ENCODE data around the gene PLP1. TPM values are rescaled to one million over a fixed set of nuclear protein-coding genes. Genes with fewer than 3 reads are reported as not detected.
"Not testable (repeated sequence)": the region's sequence is repeated elsewhere in the genome, so short reads cannot be mapped to it uniquely, and the experiment has no call there.

The PLP1 gene
- total RNA-seq, 1 experiment from 2014 or later = not detected

DNA sequence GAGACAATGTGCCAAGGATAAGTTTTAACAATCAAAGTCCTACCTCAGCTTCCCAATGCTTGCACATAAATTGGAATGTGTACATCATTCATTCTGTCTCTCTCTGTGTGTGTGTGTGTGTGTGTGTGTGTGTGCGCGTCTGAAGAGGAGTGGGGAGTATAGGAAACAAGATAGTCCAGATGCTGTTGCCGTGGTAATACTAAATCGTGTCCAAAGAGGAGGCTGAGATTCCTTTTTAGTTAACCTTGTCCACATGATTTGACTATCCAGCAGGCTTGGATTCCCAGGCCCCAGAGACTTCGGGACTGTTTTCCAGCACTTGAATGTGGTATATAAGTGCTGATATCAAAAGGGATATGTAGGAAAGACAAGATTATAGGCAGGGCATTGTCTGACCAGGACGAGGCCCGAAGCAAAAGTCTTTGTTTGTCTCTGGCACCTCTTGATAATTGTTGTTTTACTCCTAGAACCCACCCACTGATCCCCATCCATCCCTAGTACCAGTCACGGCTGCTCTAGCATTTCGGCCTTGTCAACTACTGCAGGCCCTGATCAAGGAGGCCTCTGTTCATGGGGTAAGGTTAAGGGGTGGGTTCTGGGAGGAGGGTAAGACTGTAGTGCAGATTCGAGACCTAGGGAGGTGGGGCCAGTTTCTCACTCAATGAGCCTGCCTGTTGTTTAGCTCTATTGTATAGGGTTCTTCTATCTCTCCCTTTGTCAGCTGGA is 3.9 kb downstream of the PLP1 start:
- DNase-seq (ENCODE audit: low spot score) = no peak

DNA sequence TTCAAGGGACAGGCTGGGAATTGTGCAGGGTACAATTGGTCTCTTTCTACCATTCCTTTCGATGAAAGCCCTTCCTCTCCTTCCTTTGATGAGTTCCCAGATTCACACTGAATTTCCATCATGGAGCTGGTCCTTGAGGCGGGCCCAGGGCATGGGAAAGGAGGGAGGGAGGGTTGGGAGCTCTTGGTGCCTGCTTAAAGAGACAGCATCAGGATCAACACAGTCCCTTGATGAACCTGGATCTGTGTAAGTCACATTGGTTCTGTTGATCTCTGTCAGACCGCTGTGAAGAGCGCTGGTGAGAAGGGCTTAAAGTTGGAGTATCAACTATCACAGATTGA is 4.4 kb downstream of the PLP1 start:
- DNase-seq (ENCODE audit: low spot score) = no peak

DNA sequence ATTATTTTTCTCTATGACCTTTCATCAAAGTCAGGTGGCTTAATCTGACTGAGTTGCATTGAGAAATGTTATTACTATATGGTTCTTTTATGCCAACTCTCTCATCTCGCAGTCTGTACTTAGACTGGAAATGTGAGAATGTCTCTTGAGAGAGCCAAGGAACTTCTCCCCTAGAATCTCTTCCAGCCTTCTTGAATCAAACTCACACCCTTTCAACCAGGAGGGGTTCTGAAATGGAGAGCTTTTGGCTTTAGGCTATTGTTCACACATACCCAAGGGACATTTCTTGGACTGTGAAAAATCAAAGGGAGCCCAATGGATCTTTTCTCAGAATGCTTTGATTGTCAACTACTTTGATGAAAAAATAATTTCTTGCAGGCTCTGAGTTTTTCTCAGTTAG is 5.1 kb downstream of the PLP1 start:
- no peak for DNase-seq (ENCODE audit: low spot score)

DNA sequence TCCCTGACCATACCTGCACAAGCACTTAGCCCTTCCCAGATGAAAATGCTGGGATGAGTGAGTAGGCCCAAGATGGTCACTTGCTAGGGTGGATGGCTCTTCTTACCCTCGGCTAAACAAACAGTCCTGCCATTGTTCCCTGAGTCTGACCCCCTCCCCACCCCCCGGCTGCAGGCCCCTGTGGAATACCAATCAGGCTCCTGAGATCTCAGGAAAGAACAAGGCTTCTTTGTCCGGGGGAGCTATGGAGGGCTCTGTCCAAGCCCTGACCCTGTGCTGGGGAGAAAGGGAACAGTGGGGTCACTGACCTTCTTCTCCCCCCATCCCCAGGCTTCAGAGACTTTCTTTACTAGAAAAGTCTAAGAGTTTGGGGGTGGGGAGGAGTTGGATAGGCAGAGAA is 6.0 kb downstream of the PLP1 start:
- no peak for DNase-seq (ENCODE audit: low spot score)

DNA sequence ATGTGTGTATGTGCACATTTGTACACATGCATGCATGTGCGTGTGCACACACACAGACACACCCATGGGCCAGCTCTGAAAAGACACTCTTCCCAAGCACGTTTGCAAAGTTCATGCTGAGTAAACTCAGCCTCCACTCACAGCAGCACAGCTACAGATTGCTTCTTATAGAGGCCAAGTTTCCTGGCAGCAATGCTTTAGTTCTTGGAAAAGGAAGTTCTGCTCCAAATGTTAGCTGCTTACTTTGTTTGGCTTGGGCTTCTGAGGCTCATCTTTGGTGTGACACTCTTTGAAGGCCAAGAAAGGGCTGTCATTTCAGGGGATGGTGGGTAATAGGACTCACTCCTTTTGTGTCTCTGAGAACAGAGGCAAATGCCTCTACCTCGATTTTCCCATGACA is 6.6 kb downstream of the PLP1 start:
- no peak for DNase-seq (ENCODE audit: low spot score)

DNA sequence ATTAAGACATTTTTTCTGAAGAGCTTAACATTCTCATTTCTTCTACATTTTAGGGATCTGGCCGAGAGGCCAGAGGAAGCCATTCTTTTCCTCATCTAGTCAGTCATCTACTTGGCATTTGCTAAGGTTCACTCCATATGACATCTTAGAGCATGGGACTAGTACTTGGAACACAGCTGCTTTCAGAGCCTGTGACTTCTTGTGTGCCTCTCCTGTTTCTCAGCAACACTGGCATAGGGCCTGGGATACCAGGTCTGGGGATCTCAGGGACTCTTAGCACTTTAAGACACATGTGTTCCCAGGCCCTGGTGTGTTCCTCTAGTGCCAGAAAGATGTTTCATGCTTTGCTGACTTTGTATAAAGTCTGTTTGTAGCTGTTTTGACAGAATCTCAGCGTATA is 7.3 kb downstream of the PLP1 start:
- no peak for DNase-seq (ENCODE audit: low spot score)

DNA sequence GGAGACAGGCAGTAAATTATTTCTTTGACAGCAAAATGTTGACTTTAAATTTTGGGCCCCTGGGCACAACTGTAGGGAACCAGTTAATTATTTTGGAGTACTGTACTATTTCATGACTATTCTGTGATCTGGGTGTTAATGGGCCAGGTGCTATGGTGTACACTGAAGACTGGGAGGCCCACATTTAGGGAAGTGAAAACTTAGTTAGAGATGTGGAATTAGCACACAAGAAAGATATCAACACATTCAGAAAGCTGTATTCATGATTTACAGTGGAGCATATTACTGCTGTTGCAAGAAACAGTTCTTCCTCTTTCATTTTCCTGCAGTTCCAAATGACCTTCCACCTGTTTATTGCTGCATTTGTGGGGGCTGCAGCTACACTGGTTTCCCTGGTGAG is 12.4 kb downstream of the PLP1 start:
- no peak for DNase-seq (ENCODE audit: low spot score)

DNA sequence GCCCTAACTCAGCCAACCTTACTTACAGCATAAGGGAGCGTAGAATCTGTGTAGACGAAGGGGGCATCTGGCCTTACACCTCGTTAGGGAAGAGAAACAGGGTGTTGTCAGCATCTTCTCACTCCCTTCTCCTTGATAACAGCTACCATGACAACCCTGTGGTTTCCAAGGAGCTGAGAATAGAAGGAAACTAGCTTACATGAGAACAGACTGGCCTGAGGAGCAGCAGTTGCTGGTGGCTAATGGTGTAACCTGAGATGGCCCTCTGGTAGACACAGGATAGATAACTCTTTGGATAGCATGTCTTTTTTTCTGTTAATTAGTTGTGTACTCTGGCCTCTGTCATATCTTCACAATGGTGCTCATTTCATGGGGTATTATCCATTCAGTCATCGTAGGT is 14.6 kb downstream of the PLP1 start:
- DNase-seq (ENCODE audit: low spot score) = no peak

DNA sequence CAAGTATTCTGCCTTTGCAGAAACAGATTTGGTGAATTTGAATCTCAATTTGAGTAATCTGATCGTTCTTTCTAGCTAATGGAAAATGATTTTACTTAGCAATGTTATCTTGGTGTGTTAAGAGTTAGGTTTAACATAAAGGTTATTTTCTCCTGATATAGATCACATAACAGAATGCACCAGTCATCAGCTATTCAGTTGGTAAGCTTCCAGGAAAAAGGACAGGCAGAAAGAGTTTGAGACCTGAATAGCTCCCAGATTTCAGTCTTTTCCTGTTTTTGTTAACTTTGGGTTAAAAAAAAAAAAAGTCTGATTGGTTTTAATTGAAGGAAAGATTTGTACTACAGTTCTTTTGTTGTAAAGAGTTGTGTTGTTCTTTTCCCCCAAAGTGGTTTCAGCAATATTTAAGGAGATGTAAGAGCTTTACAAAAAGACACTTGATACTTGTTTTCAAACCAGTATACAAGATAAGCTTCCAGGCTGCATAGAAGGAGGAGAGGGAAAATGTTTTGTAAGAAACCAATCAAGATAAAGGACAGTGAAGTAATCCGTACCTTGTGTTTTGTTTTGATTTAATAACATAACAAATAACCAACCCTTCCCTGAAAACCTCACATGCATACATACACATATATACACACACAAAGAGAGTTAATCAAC is 15.3 kb downstream of the PLP1 start:
- no peak for DNase-seq (ENCODE audit: low spot score)

DNA sequence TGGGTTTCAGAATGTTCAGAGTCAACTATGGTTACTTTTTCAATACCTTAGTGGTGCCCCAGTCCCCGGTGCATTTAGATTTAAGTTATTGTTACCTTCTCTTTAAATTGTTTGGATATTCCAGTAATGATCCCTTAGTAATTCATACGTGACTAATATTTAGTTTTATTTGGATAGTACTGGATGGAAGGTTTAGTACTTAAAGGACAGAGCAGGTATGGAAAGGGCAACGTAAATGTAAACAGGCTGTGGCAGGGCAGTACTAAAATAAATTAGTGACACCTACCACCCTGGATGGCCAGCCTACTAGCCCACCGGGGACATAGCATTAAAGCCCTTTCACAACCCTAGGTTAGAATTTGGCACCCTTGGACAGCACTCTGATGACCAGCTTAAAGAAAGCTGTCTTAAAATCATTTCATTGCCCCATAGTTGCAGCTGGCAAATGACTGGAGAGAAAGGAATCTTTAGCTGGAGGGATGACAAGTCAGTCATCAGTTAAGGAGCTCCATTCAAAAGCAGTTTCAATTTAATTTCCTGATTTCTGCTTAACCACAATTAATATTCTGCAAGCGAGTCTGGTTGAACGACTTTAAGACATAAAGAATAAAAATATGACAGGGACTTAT is 16.4 kb downstream of the PLP1 start:
- DNase-seq (ENCODE audit: low spot score) = no peak

DNA sequence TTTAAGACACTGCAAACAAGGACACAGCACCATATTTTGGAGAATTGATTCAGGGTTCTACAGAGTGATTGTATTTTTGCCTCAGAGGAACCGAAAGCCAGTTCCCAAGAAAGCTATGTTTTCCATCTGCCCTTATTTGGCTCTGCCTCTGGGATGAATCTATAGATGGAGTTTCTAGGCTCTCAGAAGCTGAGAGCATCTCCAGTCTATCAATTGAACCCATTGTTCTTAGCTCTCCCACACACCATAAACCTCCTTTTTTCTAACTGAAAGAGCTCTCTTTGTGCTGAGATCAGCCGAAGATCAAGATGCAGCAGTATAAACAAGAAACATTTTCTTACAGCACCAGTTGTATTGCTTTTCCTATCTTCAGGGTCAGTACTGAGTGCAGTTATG is 16.9 kb downstream of the PLP1 start:
- no peak for DNase-seq (ENCODE audit: low spot score)

DNA sequence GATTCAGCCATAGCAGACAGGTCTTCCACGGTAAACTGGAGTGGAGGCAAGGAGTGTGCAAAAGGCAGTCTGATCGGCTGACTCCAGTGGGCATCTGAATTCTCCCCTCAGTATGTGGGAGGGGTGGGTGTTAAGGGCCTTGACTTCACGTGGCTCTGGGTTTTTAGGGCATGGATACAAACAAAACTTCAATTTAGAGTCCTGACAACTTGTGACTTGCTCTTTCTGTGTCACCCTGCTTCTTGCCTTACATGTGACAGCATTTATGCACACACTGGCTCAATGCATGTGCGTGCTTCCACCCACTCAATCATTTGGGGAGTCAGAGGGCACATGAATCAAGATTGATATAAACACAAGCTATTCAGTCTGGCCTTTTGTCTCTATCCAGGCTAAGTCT is 17.5 kb downstream of the PLP1 start:
- no peak for DNase-seq (ENCODE audit: low spot score)

DNA sequence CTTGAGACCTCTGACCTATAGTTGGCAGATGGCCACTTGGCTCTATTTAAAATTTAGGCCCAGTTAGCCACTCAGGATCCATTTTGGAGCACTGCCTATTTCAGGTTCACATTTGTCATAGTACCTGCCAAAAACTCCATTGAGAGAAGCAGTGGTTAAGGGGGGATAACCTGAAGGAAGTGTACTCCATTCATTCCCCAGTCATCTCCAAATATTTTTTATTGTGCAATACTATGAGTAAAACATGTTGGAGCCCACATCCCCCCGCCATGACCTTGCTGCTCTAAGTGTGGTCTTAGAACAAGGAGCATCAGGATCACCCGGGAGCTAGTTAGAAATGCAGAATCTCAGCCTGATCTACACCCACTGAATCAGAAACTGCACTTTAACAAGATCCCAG is 21.1 kb downstream of the PLP1 start:
- DNase-seq (ENCODE audit: low spot score) = no peak

DNA sequence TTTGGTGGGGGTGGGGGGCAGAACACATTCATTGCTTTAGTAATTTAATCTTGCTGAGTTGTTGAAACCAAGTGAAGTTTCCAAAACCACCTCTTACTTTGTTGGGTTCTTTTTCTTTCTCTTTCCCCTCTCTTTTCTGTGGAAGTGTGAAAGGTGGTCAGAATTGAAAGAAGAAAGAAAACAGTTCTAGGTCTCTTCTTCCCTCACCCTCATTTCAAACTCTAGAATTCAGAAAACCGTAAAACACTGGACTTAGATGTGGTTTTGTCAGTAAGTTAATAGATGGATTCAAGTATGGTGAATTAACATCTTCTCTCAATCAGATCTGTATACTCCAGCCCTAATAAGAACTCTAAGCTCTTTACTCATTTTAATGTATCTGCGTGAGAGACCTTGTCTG is 23.7 kb downstream of the PLP1 start:
- no peak for DNase-seq (ENCODE audit: low spot score)

DNA sequence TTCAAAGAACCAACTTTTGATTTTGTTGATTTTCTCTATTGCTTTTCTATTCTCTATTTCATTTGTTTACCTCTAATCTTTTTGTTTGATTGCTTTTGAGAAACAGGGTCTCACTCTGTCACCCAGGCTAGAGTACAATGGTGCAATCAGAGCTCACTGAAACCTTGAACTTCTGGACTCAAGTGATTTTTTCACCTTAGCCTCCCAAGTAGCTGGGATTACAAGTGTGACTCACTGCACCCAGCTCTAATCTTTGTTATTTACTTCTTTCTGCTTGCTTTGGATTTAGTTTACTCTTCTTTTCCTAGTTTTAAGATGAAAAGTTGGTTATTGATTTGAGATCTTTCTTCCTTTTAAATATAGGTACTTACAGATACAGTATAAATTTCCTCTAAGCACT is 29.2 kb downstream of the PLP1 start:
- no peak for DNase-seq (ENCODE audit: low spot score)

DNA sequence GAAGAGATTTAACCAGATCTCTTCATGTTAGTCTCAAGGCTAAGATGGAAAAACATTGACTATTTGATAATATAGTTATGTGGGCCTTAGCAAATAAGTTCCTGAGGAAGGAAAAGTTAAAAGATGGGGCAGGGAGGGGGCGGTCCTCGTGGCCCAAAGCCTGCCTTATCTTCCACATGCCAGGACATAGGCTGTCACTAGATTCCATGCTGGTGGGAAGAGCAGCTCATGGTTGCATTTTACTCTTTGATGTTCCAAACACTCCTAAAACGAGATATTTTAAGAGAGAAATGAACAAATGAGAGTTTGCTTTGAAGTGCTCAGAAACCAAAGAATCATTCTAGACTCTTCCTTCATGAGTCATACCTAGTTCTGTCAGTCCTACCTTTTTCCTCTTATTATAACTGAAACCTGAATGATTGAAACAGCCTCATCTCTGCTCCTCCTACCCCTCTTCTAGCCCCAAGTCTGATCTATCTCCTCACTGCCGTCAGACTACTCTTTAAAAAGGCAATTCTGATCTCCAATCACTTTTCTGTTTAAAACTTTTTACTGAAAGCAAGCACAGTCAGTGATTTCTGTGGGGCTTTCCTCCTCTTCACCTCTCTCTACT is 30.3 kb downstream of the PLP1 start:
- DNase-seq (ENCODE audit: low spot score) = no peak

DNA sequence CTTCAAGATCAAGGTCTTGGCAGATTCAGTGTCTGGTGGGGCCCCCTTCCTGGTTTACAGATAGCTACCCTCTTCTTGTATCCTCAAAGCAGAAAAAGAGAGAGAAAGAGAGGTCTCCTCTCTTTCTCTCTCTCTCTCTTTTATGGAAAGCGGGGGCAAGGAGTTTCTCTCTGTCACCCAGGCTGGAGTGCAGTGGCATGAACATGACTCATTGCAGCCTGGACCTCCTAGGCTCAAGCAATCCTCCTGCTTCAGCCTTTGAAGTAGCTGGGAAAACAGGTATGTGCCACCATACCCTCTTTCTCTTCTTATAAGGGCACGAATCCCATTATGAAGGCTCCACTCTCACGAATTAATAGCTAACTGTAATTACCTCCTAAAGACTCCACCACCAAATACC is 35.2 kb downstream of the PLP1 start:
- no peak for DNase-seq (ENCODE audit: low spot score)

DNA sequence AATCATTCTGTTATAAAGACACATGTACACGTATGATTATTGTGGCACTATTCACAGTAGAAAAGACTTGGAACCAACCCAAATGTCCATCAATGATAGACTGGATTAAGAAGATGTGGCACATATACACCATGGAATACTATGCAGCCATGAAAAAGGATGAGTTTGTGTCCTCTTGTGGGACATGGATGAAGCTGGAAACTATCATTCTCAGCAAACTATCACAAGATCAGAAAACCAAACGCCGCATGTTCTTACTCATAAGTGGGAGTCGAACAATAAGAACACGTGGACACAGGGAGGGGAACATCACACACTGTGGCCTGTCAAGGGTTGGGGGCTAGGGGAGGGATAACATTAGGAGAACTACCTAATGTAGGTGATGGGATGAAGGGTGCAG is 40.5 kb downstream of the PLP1 start:
- DNase-seq (ENCODE audit: low spot score) = not testable (repeated sequence)

DNA sequence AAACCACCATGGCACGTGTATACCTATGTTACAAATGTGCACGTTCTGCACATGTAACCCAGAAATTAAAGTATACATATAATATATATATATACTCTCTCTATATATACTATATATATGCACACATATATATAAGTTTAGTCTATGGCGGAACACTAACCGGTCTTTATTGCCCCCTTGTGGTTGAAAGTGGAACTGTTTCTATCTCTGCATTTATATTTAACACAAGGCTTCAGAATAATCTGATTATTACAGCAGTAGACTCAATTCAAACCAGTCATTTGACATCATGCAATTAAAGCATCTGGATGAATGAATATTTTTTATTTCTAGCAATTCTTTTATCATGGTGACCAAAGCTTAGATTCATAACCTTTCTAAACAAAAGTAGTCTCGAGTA is 40.9 kb downstream of the PLP1 start:
- DNase-seq (ENCODE audit: low spot score) = peak; percentile 88

DNA sequence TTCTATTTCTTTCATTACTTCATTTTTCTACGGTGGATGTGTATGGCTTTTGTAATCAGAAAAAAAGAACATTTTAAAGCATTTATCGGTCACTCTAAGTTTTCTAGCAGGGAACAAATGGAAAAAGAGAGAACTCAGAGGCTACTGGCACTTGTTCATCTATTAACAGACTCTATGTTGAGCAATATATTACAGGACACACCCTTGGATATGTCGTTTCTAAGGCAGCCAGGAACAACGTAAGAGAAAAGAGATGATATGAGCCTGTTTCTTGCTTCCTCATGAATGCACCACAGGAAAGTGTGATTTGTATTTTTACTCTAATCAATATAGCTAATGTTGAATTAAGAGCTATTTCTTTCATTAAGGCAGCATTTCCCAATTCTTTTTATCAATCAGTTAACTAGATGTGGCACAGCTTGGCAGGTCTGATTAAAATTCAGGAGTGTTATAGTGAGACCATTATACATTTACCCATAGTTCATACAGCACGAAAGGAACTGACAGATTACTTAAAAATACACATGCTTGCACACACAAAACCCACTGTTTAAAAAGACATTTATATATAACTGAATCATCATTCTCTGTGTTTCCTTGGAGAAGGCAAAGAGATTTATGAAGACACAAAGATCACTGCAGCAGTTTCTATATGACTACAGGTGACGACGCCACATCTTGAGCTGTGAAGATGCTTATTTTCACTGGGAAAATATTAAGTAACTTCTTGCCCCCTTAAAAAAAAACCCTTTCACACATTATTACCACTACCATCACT is 42.4 kb downstream of the PLP1 start:
- DNase-seq (ENCODE audit: low spot score) = no peak

DNA sequence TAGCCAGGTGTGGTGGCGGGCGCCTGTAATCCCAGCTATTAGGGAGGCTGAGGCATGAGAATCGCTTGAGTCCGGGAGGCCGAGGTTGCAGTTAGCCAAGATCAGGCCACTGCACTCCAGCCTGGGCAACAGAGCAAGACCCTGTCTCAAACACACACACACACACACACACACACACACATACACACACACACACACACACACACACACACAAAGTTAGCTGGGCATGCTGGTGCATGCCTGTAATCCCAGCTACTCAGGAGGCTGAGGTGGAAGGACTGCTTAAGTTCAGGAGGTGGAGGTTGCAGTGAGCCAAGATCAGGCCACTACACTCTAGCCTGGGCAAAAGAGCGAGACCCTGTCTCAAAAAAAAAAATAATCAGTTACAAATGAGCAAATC is 44.2 kb downstream of the PLP1 start:
- DNase-seq (ENCODE audit: low spot score) = not testable (repeated sequence)

DNA sequence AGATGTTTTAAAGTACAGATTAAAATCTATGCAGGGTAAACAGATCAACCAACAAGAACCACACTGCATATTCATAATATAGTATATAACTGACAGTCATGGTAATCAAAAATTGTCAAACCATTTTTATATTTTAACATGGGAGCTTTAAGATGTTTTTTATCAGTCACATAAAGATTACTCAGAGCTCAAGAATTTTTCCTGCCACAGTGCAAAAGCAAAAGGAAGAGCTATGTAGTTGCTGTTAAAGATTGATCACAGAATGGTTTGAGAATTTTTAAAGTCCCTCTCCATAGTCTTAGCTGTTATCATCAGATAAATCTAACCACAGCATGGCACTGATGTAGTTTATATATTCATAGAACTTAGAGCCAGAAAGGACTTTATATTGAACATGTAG is 47.0 kb downstream of the PLP1 start:
- no peak for DNase-seq (ENCODE audit: low spot score)

All from HT-29 (cell line).